Heart left ventricle (tissue), 13 donors: Measurements from ENCODE around the gene SPATA31C2.

Experiments
- POLR2A ChIP-seq, 2 donors: fragments of 450-650 bp; IDR thresholded peaks; one replicate each; pipeline ENCODE4 v1.6.1; 2017; ENCODE audit warnings: antibody characterized with exemption in 2 of 2, mild to moderate bottlenecking in 2 of 2, moderate library complexity in 2 of 2
- TF ChIP-seq, protein P1 (sequence below), 12 donors: fragments of 200-600 bp; sonication (generic) in 4 of 12; IDR thresholded peaks; one replicate each; pipeline versions ENCODE4 v1.5.0 to v1.8.0; 2018 to 2022; ENCODE audit warnings: antibody characterized with exemption in 12 of 12, mild to moderate bottlenecking in 5 of 12
- donor health status: ischemic (EF 13 %, LVEDD 7.1; RV severe dilation, severe dysfunction).
- donor health status: DM: no; HTN: yes; CAD: no.
- donor health status: DM: no; HTN: no; CAD: no.
- donor health status: ischemic (EF 25% LVEDD 6.9; RV normal size, moderate dysfunction).
- donor health status: ischemic (EF 25% LVEDD 5.7; RV mildly dilated, moderate dysfunction).
- donor health status: ischemic (EF 35%, LVEDD 5.7; RV mildly dilated, moderate dysfunction).
- donor health status: nonischemic (EF 11% LVEDD 7.7; RV severe dilation, severe dysfunction).
- donor health status: DM: yes; HTN: yes; CAD: no.
- donor health status: PGD.
- donor health status: ischemic (EF 29% LVEDD 5.4; RV normal size, mild dysfunction).
- donor health status: nonischemic (EF 23%, LVEDD 6.1; RV moderate dilation, normal function).

- no peak for TF ChIP-seq POLR2A (IDR thresholded peaks at IDR 0.05)
- TF ChIP-seq, protein P1, sequence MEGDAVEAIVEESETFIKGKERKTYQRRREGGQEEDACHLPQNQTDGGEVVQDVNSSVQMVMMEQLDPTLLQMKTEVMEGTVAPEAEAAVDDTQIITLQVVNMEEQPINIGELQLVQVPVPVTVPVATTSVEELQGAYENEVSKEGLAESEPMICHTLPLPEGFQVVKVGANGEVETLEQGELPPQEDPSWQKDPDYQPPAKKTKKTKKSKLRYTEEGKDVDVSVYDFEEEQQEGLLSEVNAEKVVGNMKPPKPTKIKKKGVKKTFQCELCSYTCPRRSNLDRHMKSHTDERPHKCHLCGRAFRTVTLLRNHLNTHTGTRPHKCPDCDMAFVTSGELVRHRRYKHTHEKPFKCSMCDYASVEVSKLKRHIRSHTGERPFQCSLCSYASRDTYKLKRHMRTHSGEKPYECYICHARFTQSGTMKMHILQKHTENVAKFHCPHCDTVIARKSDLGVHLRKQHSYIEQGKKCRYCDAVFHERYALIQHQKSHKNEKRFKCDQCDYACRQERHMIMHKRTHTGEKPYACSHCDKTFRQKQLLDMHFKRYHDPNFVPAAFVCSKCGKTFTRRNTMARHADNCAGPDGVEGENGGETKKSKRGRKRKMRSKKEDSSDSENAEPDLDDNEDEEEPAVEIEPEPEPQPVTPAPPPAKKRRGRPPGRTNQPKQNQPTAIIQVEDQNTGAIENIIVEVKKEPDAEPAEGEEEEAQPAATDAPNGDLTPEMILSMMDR (IDR thresholded peaks at IDR 0.05), result no peak
Measured at GRCh38 chr9:88178641-88179040, 40.4 kb upstream of the SPATA31C2 start.
